Panc1 (cell line): ENCODE results near the gene DIABLO.

ENCODE experiments used
- CTCF ChIP-seq: fragments of 450-650 bp; IDR thresholded peaks from 2 replicates; pipeline ENCODE4 v1.5.1; 2017; ENCODE audit warnings: mild to moderate bottlenecking
- POLR2AphosphoS5 ChIP-seq: IDR thresholded peaks from 2 replicates; pipeline ENCODE4 v1.6.1; 2012; ENCODE audit warnings: mild to moderate bottlenecking, low read depth, low read length, moderate library complexity
- REST ChIP-seq, 2 experiments: IDR thresholded peaks; 2 replicates each; pipeline ENCODE4 v1.6.1; 2011 to 2012; ENCODE audit warnings: low read depth in 2 of 2, control low read depth in 1 of 2, low read length in 1 of 2, mild to moderate bottlenecking in 1 of 2, moderate library complexity in 1 of 2; ENCODE audit not compliant: insufficient read depth in 1 of 2
- SIN3A ChIP-seq: IDR thresholded peaks from 2 replicates; pipeline ENCODE4 v1.6.1; 2012; ENCODE audit warnings: low read depth, mild to moderate bottlenecking, low read length, moderate library complexity, borderline replicate concordance; ENCODE audit not compliant: insufficient read depth

- TF ChIP-seq CTCF, result no peak
- no peak for TF ChIP-seq REST (IDR thresholded peaks at IDR 0.05; ENCODE audit: insufficient read depth in 1 of 2, low read depth in 2 of 2, low read length in 1 of 2)
- no peak for TF ChIP-seq POLR2AphosphoS5
- TF ChIP-seq SIN3A, result no peak
Observed at GRCh38 chr12:122185494-122186082, 40.3 kb downstream of the DIABLO start.
